HepG2 (cell line): ENCODE results near the gene MT1M. TPM values are rescaled to one million over a fixed set of nuclear protein-coding genes. Genes with fewer than 3 reads are reported as not detected.

Experiments
- ARNT ChIP-seq: fragments of 450-650 bp; IDR thresholded peaks from 2 replicates; pipeline ENCODE4 v1.6.1; 2017
- ASH2L ChIP-seq: fragments of 300-600, 200-600 bp; sonication (generic); IDR thresholded peaks from 2 replicates; pipeline ENCODE4 v1.7.0; 2017; ENCODE audit warnings: low read depth, mild to moderate bottlenecking, moderate library complexity, mixed read lengths, low read length; ENCODE audit not compliant: insufficient read length
- CBX5 ChIP-seq: sonication (generic); formaldehyde crosslinking; IDR thresholded peaks from 2 replicates; pipeline ENCODE4 v1.4.0; 2020; ENCODE audit warnings: missing genetic modification reagents, borderline replicate concordance
- GATAD2A ChIP-seq: IDR thresholded peaks from 2 replicates; pipeline ENCODE4 v1.6.1; 2016
- MXD4 ChIP-seq: IDR thresholded peaks from 2 replicates; pipeline ENCODE4 v1.6.1; 2016; ENCODE audit warnings: mild to moderate bottlenecking, missing biosample characterization, missing genetic modification reagents
- NR2F6 ChIP-seq, 2 experiments: IDR thresholded peaks; 2 replicates each; pipeline ENCODE4 v1.6.1; 2016; ENCODE audit warnings: antibody characterized with exemption in 1 of 2, mild to moderate bottlenecking in 1 of 2
- ONECUT2 ChIP-seq: sonication (generic); formaldehyde crosslinking; IDR thresholded peaks from 2 replicates; pipeline ENCODE4 v1.4.0; 2020; ENCODE audit warnings: missing genetic modification reagents
- PCBP2 ChIP-seq: fragments of 200-400 bp; formaldehyde crosslinking; optimal IDR thresholded peaks from 2 replicates; pipeline ENCODE3; 2018; ENCODE audit warnings: low read length, low read depth; ENCODE audit not compliant: poor library complexity, severe bottlenecking
- THYN1 ChIP-seq: sonication (generic); formaldehyde crosslinking; IDR thresholded peaks from 2 replicates; pipeline ENCODE4 v1.8.1; 2023; ENCODE audit warnings: low read depth, mild to moderate bottlenecking, moderate library complexity, missing genetic modification reagents, borderline replicate concordance
- ZBTB25 ChIP-seq: IDR thresholded peaks from 2 replicates; pipeline ENCODE4 v1.6.1; 2018; ENCODE audit warnings: missing genetic modification reagents
- ZNF142 ChIP-seq: sonication (generic); formaldehyde crosslinking; IDR thresholded peaks from 2 replicates; pipeline ENCODE4 v1.4.0; 2020; ENCODE audit warnings: missing genetic modification reagents
- ZNF225 ChIP-seq: sonication (generic); formaldehyde crosslinking; IDR thresholded peaks from 2 replicates; pipeline ENCODE4 v1.4.0; 2020; ENCODE audit warnings: mild to moderate bottlenecking, missing genetic modification reagents
- ZNF441 ChIP-seq: sonication (generic); formaldehyde crosslinking; IDR thresholded peaks from 2 replicates; pipeline ENCODE4 v1.7.0; 2021; ENCODE audit warnings: missing genetic modification reagents, borderline replicate concordance
- ZNF773 ChIP-seq: sonication (generic); formaldehyde crosslinking; IDR thresholded peaks from 2 replicates; pipeline ENCODE4 v1.4.0; 2020; ENCODE audit warnings: missing genetic modification reagents, borderline replicate concordance
- ZNF777 ChIP-seq: sonication (generic); formaldehyde crosslinking; IDR thresholded peaks from 2 replicates; pipeline ENCODE4 v1.4.0; 2020; ENCODE audit warnings: missing genetic modification reagents
- polyA plus RNA-seq, 8 experiments: library from polyadenylated mRNA; depleted of rRNA in 3 of 8; stranded (reverse) in 7 of 8; unstranded in 1 of 8; fragments of >200 nt; fragmentation: Illumina TruSeq in 4 of 8; extraction: Trizol in 4 of 8; gene quantifications; 2 replicates each; pipeline versions ENCODE4 v1.2.1 to v1.2.3, GENCODE V29; 2011 to 2016; ENCODE audit warnings: low read depth in 4 of 8, missing spikeins in 1 of 8, mixed read lengths in 1 of 8; ENCODE audit not compliant: insufficient read depth in 1 of 8
- total RNA-seq, 5 experiments: library from RNA; depleted of rRNA; stranded (reverse); fragments of >200 nt; fragmentation: Illumina TruSeq; extraction: Trizol; gene quantifications; 2 replicates each; pipeline ENCODE4 v1.2.3, GENCODE V29; 2016; ENCODE audit warnings: low read depth in 1 of 5
- TF ChIP-seq, protein P1 (sequence below): sonication (generic); formaldehyde crosslinking; conservative IDR thresholded peaks from 2 replicates; pipeline ENCODE4 v1.4.0; 2020; ENCODE audit warnings: missing genetic modification reagents
- TF ChIP-seq, protein P2 (sequence below): IDR thresholded peaks from 2 replicates; pipeline ENCODE4 v1.6.1; 2018; ENCODE audit warnings: missing genetic modification reagents, mild to moderate bottlenecking, missing compliant biosample characterization
- TF ChIP-seq, protein P3 (sequence below): sonication (generic); formaldehyde crosslinking; IDR thresholded peaks from 2 replicates; pipeline ENCODE4 v1.5.1; 2020; ENCODE audit warnings: missing genetic modification reagents, mild to moderate bottlenecking, borderline replicate concordance

MT1M gene
- total and polyA plus RNA-seq, 2 of the 13 experiments (the other 11 are each of a cell fraction or from before 2014, with no cell fraction given): 4.6 TPM; not detected in 1

DNA sequence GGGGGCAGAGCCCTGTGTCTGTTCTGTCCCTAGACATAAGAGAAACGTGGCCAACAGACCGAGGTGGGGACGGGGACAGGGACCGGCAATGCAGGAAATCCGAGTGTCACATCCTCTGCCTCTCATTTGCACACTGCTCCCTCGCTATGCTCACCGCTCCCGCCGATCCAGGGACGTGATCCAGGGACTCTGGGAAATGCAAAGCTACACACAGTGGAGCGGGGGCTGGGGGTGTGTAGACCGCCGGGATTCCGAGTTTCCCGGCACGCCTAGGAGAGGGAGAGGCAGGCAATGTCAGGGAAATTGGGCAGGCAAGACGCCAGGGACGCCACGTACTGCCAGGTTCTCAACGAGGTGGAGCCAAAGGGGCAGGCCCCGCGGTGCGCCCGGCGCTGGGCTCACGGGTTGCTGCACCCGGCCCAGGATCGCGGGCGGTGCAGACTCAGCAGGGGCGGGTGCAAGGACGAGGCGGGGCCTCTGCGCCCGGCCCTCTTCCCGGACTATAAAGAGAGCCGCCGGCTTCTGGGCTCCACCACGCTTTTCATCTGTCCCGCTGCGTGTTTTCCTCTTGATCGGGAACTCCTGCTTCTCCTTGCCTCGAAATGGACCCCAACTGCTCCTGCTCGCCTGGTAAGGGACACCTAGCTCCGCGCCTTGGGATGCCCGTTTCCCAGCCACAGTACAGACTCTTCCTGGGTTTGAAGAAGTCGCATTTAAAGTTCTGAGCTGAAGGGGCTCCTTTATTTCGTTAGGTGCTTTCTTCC is 49.7 kb downstream of the MT1M start, which contains the start of gene MT1X (continued):
- TF ChIP-seq THYN1: no peak
- no peak for TF ChIP-seq ZBTB25 (CRISPR knock-in tag)
- TF ChIP-seq ZNF777 (CRISPR knock-in tag): peak; percentile 62
- TF ChIP-seq ZNF225 (CRISPR knock-in tag): 0 out of 2 replicates have a peak, but pooled peaks have one; percentile 18
- TF ChIP-seq CBX5 (CRISPR knock-in tag): no peak; the same call in 1 of the 2 replicates
- peak; percentile 83; the same call in 1 of the 2 replicates for TF ChIP-seq MXD4 (CRISPR knock-in tag)
- TF ChIP-seq, protein P1, sequence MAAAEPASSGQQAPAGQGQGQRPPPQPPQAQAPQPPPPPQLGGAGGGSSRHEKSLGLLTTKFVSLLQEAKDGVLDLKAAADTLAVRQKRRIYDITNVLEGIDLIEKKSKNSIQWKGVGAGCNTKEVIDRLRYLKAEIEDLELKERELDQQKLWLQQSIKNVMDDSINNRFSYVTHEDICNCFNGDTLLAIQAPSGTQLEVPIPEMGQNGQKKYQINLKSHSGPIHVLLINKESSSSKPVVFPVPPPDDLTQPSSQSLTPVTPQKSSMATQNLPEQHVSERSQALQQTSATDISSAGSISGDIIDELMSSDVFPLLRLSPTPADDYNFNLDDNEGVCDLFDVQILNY: no peak
- no peak for TF ChIP-seq PCBP2
- TF ChIP-seq, protein P2, sequence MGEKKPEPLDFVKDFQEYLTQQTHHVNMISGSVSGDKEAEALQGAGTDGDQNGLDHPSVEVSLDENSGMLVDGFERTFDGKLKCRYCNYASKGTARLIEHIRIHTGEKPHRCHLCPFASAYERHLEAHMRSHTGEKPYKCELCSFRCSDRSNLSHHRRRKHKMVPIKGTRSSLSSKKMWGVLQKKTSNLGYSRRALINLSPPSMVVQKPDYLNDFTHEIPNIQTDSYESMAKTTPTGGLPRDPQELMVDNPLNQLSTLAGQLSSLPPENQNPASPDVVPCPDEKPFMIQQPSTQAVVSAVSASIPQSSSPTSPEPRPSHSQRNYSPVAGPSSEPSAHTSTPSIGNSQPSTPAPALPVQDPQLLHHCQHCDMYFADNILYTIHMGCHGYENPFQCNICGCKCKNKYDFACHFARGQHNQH (CRISPR knock-in tag): no peak; the same call in none of the 2 replicates
- TF ChIP-seq ASH2L: peak; percentile 68
- peak; percentile 42; the same call in 1 of the 2 replicates for TF ChIP-seq ONECUT2
- TF ChIP-seq, protein P3, sequence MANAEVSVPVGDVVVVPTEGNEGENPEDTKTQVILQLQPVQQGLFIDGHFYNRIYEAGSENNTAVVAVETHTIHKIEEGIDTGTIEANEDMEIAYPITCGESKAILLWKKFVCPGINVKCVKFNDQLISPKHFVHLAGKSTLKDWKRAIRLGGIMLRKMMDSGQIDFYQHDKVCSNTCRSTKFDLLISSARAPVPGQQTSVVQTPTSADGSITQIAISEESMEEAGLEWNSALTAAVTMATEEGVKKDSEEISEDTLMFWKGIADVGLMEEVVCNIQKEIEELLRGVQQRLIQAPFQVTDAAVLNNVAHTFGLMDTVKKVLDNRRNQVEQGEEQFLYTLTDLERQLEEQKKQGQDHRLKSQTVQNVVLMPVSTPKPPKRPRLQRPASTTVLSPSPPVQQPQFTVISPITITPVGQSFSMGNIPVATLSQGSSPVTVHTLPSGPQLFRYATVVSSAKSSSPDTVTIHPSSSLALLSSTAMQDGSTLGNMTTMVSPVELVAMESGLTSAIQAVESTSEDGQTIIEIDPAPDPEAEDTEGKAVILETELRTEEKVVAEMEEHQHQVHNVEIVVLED (CRISPR knock-in tag): peak; percentile 51; the same call in 1 of the 2 replicates
- no peak for TF ChIP-seq NR2F6 (IDR thresholded peaks at IDR 0.05)
- peak; percentile 13; the same call in 1 of the 2 replicates for TF ChIP-seq NR2F6 (CRISPR knock-in tag; IDR thresholded peaks at IDR 0.05)
- no peak for TF ChIP-seq ARNT
- TF ChIP-seq GATAD2A: peak; percentile 14; the same call in 1 of the 2 replicates
- TF ChIP-seq ZNF441 (CRISPR knock-in tag): peak; percentile 77
- peak; percentile 57; the same call in 1 of the 2 replicates for TF ChIP-seq ZNF142 (CRISPR knock-in tag)
- no peak for TF ChIP-seq ZNF773 (CRISPR knock-in tag)
